Activated CD8-positive, alpha-beta memory T cell treated with anti-CD3 and anti-CD28 coated beads, Interleukin-2, amount 50 U/mL, for 48 hours (primary cell): ENCODE results near the gene OR4C45.
"Not testable (repeated sequence)": the region's sequence is repeated elsewhere in the genome, so short reads cannot be mapped to it uniquely, and the experiment has no call there.

Source experiments
- DNase-seq: peaks from one replicate; pipeline ENCODE4 v3.0.0-alpha.2; 2020

Gene OR4C45

GRCh38 chr11:50032574-50032973, at the start of gene OR4C45:
OR4C45 (plus strand) TSS chr11:50032874.
- no peak for DNase-seq

DNA sequence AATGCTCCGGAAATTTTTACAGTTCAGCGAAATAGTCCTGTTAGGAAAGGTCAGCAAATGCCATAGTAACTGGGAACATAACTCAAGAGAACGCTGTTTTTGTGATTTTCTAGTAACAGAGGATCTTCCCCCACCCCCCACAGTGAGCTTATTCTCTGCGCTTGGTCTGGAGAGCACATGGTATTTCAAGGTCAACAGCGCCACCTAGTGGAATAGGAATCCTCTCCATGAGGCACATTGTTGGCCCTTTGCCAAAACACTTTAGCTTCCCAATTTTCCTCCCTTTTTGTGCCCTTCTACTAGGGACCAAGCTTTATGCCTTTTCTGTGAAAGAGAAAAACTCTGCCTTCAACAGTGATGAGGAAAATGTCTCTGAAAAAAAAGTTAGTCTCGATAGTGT, 37.1 kb upstream of the OR4C45 start:
- DNase-seq: peak; percentile 59

DNA sequence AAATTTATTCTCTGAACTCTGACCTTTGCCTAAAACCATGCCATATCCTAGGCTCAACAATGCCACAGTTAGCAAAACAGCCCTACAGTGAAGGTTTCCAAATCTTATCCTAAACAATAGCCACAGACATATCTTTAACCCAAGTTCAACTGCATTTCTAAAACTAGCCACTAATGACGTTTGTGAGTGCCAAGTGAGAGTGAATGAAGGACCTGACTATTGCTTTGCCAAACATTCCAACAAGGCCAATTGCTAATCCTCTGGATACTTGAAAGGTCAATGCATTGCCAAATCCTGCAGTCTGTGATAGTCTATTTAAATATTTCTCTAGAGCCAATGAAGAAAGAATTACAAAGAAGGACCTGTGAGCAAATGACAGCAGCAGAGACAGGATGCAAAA, 2.5 kb upstream of the OR4C45 start:
- DNase-seq: no peak

GRCh38 chr11:50036239-50036638, 3.6 kb downstream of the OR4C45 start:
- not testable (repeated sequence) for DNase-seq

GRCh38 chr11:50037251-50037650, 4.6 kb downstream of the OR4C45 start:
- DNase-seq: no peak

- no peak for DNase-seq
Observed at GRCh38 chr11:50044647-50045046, 12.0 kb downstream of the OR4C45 start.

GRCh38 chr11:50063056-50063455, 30.4 kb downstream of the OR4C45 start:
- not testable (repeated sequence) for DNase-seq

- no peak for DNase-seq
Observed at GRCh38 chr11:50070389-50070788, 37.7 kb downstream of the OR4C45 start.

GRCh38 chr11:50071584-50072225, 39.0 kb downstream of the OR4C45 start:
- DNase-seq: no peak

DNA sequence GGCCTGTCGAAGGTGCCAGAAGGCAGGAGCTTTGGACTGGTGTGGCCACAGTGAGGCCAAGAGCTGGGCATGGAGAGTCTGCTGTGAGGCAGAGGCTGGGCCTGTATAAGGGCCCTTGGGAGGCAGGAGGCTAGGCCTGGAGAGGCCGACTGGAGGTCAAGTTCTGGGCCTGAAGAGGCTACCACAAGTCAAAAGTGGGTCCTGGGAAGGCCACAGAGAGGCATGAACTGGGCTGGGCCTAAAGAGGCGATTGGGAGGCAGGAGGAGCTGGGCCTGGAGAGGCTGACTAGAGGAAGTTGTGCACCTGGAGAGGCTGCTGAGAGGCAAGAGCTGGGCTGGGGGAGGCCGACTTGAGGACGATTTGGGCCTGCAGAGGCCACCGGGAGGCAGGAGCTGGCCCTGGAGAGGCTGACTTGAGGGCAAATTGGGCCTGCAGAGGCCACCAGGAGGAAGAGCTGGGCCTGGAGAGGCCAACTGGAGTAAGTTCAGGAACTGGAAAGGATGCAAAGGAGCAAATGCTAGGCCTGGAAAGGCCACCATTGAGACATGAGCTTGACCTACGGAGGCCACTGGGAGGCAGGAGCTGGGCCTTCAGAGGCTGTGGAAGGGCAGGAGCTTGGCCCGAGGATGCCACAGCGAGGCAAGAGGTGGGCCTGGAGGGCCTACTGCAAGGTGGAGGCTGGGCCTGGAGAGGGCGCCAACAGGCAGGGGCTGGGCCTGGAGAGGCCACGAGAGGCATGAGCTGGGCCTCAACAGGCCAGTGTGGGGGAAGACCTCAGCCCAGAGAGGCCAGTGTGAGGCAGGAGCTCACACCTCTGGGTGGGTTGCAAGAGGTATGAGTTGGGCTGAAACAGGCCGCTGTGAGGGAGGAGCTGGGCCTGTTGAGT, 39.8 kb downstream of the OR4C45 start:
- no peak for DNase-seq

- DNase-seq: no peak
Observed at GRCh38 chr11:50073113-50074105, 40.7 kb downstream of the OR4C45 start.

GRCh38 chr11:50074161-50074560, 41.5 kb downstream of the OR4C45 start:
- no peak for DNase-seq

DNA sequence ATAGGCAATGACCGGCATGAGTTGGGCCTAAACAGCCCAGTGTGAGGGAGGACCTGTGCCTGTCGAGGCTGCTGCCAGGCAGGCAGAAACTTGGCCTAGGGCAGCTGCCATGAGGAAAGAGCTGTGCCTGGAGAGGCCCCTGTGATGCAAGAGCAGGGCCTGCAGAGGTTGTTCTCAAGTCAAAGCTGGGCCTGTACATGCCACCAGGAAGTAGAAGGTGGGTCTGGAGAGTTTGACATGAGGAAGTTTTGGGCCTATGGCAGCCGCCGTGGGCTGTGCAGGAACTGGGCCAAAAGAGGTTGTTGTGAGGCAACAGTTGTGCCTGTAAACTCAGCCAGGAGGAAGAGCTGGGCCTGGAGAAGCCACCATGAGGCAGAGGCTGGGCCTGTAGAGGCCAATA, 43.2 kb downstream of the OR4C45 start:
- DNase-seq: no peak

- DNase-seq: no peak
Observed at GRCh38 chr11:50077526-50077925, 44.9 kb downstream of the OR4C45 start.

- DNase-seq: no peak
Observed at GRCh38 chr11:50078001-50078400, 45.3 kb downstream of the OR4C45 start.

- not testable (repeated sequence) for DNase-seq
Observed at GRCh38 chr11:50078946-50079345, 46.3 kb downstream of the OR4C45 start.

GRCh38 chr11:50080256-50080655, 47.6 kb downstream of the OR4C45 start:
- DNase-seq: no peak
